IPS DF 19.7 (cell line): Measurements from ENCODE around the gene ZCCHC7.

Source experiments
- DNase-seq: peaks from one replicate; pipeline ENCODE4 v3.0.0-alpha.2; 2013; ENCODE audit warnings: low read depth, low spot score

The ZCCHC7 gene

GRCh38 chr9:37209431-37210386 lies 89.3 kb downstream of the ZCCHC7 start:
- DNase-seq, result no peak

GRCh38 chr9:37210737-37211523 lies 90.6 kb downstream of the ZCCHC7 start:
- no peak for DNase-seq

- no peak for DNase-seq
Observed at GRCh38 chr9:37212435-37212834, 92.1 kb downstream of the ZCCHC7 start.

- no peak for DNase-seq
Observed at GRCh38 chr9:37215381-37215780, 95.0 kb downstream of the ZCCHC7 start.

- no peak for DNase-seq
Observed at GRCh38 chr9:37215830-37216229, 95.5 kb downstream of the ZCCHC7 start.

GRCh38 chr9:37217161-37217560 lies 96.8 kb downstream of the ZCCHC7 start:
- DNase-seq, result no peak

GRCh38 chr9:37218800-37219425 lies 98.5 kb downstream of the ZCCHC7 start:
- no peak for DNase-seq

GRCh38 chr9:37220971-37221370 lies 100.6 kb downstream of the ZCCHC7 start:
- DNase-seq, result no peak

GRCh38 chr9:37221489-37222106 lies 101.2 kb downstream of the ZCCHC7 start:
- DNase-seq, result no peak

- no peak for DNase-seq
Observed at GRCh38 chr9:37229455-37229854, 109.1 kb downstream of the ZCCHC7 start.

- DNase-seq, result no peak
Observed at GRCh38 chr9:37229882-37230482, 109.6 kb downstream of the ZCCHC7 start.

GRCh38 chr9:37236822-37237221 lies 116.4 kb downstream of the ZCCHC7 start:
- no peak for DNase-seq

GRCh38 chr9:37238122-37238521 lies 117.7 kb downstream of the ZCCHC7 start:
- DNase-seq, result no peak

- no peak for DNase-seq
Observed at GRCh38 chr9:37239224-37239859, 119.0 kb downstream of the ZCCHC7 start.

- no peak for DNase-seq
Observed at GRCh38 chr9:37239921-37240320, 119.5 kb downstream of the ZCCHC7 start.

- no peak for DNase-seq
Observed at GRCh38 chr9:37241340-37241739, 121.0 kb downstream of the ZCCHC7 start.

GRCh38 chr9:37242089-37242488 lies 121.7 kb downstream of the ZCCHC7 start:
- DNase-seq, result no peak

- DNase-seq, result no peak
Observed at GRCh38 chr9:37243588-37244345, 123.4 kb downstream of the ZCCHC7 start.

- no peak for DNase-seq
Observed at GRCh38 chr9:37246826-37247225, 126.5 kb downstream of the ZCCHC7 start.

- DNase-seq, result no peak
Observed at GRCh38 chr9:37248651-37249163, 128.3 kb downstream of the ZCCHC7 start.
